Activated naive CD8-positive, alpha-beta T cell treated with anti-CD3 and anti-CD28 coated beads, Interleukin-2, amount 10 ng/mL, durations not matched to agents 7 days and 5 days (primary cell): ENCODE data around the gene MAB21L3. TPM values are rescaled to one million over a fixed set of nuclear protein-coding genes. Genes with fewer than 3 reads are reported as not detected.
A peak's percentile ranks its signal among the peaks of the same experiment; 100 is the strongest.

Experiments
- ATAC-seq: fragments of 150-1000 bp; cut with Tn5 transposase; one replicate; pipeline ENCODE4 v1.10.0; 2021; ENCODE audit warnings: low read depth, moderate library complexity
- POLR2A ChIA-PET: fragments of 350-600 bp; sonication (Branson Sonifier 250); formaldehyde crosslinking; loops from one replicate; lab custom pipeline; 2021; ENCODE audit warnings: antibody characterized with exemption; lab: Charles Lee
- DNase-seq: peaks from one replicate; pipeline ENCODE4 v3.0.0; 2021
- H3K27ac Mint-ChIP-seq: one replicate; pipeline ENCODE4 v1.8.0; 2022; ENCODE audit warnings: mild to moderate bottlenecking, mixed read lengths
- H3K27me3 Mint-ChIP-seq: one replicate; pipeline ENCODE4 v1.8.0; 2022; ENCODE audit warnings: mild to moderate bottlenecking, moderate library complexity, mixed read lengths
- H3K36me3 Mint-ChIP-seq: one replicate; pipeline ENCODE4 v1.8.0; 2021; ENCODE audit warnings: mild to moderate bottlenecking, mixed read lengths
- H3K4me1 Mint-ChIP-seq: one replicate; pipeline ENCODE4 v1.8.0; 2021; ENCODE audit warnings: mixed read lengths
- H3K4me3 Mint-ChIP-seq: one replicate; pipeline ENCODE4 v1.8.0; 2022; ENCODE audit warnings: mild to moderate bottlenecking, moderate library complexity, mixed read lengths
- H3K9me3 Mint-ChIP-seq: one replicate; pipeline ENCODE4 v1.8.0; 2021; ENCODE audit warnings: mixed read lengths
- total RNA-seq, 2 experiments: library from RNA; stranded (reverse); gene quantifications; one replicate each; pipeline ENCODE4 v1.2.3, GENCODE V29; 2021

MAB21L3 gene
- total RNA-seq, 2 experiments from 2014 or later, result not detected

DNA sequence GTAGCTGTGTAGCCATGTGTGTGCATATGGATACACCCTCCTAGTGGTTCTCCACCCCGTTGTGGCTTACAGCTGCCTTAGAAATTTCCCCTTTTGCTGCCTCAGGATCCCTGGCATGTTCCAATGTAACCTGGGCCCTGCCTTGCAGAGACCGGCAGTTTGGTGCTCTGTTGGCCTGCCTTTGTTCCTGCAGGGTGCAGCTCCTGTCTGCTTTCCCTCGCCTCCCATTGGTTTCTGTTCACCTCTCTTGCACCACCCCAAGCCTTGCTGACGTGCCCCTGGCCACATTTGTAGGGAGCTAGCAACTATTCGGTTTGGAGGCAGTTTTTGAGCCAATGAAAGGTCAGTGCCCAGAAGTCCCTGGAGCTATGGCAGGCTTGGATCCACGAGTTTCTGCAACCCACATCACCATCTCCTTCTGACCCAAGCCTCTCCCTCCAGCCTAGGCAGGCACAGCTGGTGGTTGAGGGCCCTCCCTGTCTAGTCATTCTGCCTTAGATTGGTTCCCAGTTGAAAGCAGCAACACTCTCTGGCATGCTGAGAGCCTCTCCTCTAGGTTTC, 54.9 kb downstream of the MAB21L3 start:
- POLR2A ChIA-PET, result no interaction called here
- no peak overlapping the region for H3K4me3 Mint-ChIP-seq
- H3K36me3 Mint-ChIP-seq, result no peaks in the 10 kb centered on the region
- DNase-seq, result no peak
- H3K27me3 Mint-ChIP-seq, result peaks cover 4% of the 10 kb centered on the region
- no peak overlapping the region for H3K27ac Mint-ChIP-seq
- no peaks in the 10 kb centered on the region for H3K9me3 Mint-ChIP-seq
- ATAC-seq, result no peak
- H3K4me1 Mint-ChIP-seq, result peaks cover 15% of the 10 kb centered on the region

DNA sequence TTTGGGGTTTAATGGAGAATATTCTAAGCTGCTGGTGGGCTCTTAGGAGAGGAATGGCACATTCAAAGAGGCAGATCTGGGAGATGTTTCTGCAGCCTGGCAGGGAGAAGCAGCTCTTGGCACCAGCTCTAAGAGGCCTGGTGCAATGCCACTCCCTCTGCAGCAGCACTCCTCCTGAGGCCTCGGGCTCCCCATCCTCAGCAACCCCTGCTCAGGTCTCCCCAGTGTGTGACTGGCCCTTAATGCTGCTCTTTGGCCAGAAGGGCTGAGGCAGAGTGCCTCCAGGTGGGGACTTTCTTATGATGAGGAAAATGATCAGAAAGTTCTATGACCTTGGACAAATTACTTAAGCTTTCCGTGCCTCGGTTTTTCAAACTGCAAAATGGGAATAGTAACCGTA, 55.5 kb downstream of the MAB21L3 start:
- no peak overlapping the region for H3K4me3 Mint-ChIP-seq
- POLR2A ChIA-PET, result no interaction called here

DNA sequence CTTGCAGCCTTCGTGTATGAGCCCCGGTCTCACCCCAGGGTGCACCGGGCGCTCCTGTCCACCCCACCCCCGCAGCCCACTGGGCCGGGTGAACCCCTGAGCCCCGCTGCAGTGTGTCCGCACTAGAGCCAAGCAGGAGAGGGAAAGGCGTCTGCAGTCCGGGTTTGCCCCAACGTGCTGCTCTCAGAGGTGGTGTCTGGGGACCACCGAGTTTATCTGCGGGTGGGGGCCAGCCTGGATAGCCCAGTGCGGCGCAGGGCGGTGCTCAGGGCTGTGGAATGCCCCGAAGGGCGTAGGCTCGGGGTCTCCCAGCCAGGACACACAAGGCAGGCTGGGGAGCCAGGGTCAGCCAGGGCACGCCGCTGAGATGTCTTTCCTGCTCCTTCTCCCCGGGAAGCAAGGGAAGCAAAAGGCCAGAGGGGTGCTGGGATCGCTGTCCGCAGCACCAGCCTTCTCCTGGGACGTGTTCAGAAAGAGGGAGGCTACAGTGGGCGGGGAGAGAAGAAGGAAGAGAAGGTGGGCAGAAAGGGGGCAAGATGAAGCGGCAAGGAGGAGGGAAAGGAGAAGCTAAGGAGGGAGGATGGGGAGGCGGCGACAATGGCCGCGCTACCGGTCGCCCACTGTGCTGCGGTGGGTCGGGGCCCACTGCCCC, 56.6 kb downstream of the MAB21L3 start:
- Mint-ChIP-seq H3K4me3 (peak overlapping the region; percentile 85), H3K4me1 (peaks cover 15% of the 10 kb centered on the region), H3K9me3 (no peaks in the 10 kb centered on the region), H3K27ac (peak overlapping the region; percentile 86), H3K27me3 (peaks cover 4% of the 10 kb centered on the region), H3K36me3 (no peaks in the 10 kb centered on the region)
- POLR2A ChIA-PET, result no interaction called here
- no peak for DNase-seq
- no peak for ATAC-seq

More for the DNA sequence above, 55.5 kb downstream of the MAB21L3 start:
- Mint-ChIP-seq H3K9me3 (no peaks in the 10 kb centered on the region), H3K27ac (no peak overlapping the region), H3K27me3 (peaks cover 4% of the 10 kb centered on the region), H3K36me3 (no peaks in the 10 kb centered on the region), H3K4me1 (peaks cover 15% of the 10 kb centered on the region)
- DNase-seq, result no peak
- no peak for ATAC-seq

DNA sequence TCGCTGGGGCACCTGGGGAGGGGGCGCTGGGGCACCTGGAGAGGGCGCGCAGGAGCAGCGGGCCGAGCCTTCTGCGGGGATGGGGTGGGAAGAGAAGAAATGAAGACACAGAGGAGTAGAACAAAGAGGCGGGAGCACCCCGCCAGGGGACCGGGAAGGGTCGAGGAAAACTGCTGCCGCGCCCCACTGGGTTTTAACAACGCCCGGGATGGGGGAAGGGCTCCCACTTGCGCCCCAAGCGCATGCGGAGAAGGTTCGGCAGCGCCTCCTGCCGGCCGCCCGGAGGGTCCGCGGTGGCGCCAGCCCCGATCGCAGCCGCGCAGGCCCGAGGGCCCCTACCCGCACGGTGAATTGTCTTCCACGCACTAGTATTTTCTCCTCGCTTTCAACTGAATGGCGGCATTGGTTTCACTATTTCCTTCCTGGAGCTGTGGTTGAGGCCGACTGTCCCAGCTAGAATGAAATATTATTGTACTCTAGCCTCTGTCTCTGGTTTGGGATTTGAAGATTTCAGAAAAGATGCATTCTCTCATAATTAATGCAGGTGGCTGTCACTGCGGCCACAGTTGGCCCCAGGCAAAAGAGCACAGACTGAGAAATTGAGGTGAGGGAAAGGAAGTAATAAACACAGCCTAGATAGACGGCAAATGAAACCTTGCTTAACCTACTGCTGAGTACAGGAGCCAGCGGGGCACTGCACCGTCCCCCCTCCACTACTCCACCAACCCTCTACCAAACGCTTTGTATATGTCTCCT, 57.3 kb downstream of the MAB21L3 start:
- no peaks in the 10 kb centered on the region for H3K9me3 Mint-ChIP-seq
- peak overlapping the region; percentile 86 for H3K27ac Mint-ChIP-seq
- H3K27me3 Mint-ChIP-seq, result peaks cover 4% of the 10 kb centered on the region
- ATAC-seq (peak; percentile 97), DNase-seq (peak; percentile 89)
- H3K4me1 Mint-ChIP-seq, result peaks cover 15% of the 10 kb centered on the region
- peak overlapping the region; percentile 85 for H3K4me3 Mint-ChIP-seq
- POLR2A ChIA-PET, result interaction anchor here (0.8 to 1.0 kb wide), 2 partner anchors 18 to 330 kb away, joined by 3 read pairs; no protein-coding TSS in a partner anchor
- H3K36me3 Mint-ChIP-seq, result no peaks in the 10 kb centered on the region

DNA sequence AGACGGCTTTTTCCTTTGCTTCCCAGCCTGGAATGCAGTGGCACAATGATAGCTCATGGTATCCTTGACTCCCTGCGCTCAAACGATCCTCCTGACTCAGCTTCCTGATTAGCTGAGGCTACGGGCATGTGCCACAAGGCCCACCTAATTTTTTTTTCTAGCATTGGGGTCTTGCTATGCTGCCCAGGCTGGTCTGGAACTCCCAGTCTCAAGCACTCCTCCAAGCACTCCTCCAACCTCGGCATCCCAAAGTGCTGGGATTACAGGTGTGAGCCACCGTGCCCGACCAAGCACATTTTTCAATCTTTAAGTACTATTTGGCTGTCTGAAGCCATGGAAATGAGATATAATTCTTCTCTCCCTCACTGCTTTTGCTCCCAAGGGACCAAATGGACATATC, 58.7 kb downstream of the MAB21L3 start:
- no peaks in the 10 kb centered on the region for H3K36me3 Mint-ChIP-seq
- peaks cover 14% of the 10 kb centered on the region for H3K4me1 Mint-ChIP-seq
- H3K27me3 Mint-ChIP-seq, result peaks cover 4% of the 10 kb centered on the region
- H3K4me3 Mint-ChIP-seq, result no peak overlapping the region
- DNase-seq (no peak), ATAC-seq (no peak)
- H3K9me3 Mint-ChIP-seq, result no peaks in the 10 kb centered on the region
- POLR2A ChIA-PET, result interaction anchor here (0.6 kb wide), 1 partner anchor 399 kb away, joined by 4 read pairs; no protein-coding TSS in a partner anchor
- no peak overlapping the region for H3K27ac Mint-ChIP-seq

DNA sequence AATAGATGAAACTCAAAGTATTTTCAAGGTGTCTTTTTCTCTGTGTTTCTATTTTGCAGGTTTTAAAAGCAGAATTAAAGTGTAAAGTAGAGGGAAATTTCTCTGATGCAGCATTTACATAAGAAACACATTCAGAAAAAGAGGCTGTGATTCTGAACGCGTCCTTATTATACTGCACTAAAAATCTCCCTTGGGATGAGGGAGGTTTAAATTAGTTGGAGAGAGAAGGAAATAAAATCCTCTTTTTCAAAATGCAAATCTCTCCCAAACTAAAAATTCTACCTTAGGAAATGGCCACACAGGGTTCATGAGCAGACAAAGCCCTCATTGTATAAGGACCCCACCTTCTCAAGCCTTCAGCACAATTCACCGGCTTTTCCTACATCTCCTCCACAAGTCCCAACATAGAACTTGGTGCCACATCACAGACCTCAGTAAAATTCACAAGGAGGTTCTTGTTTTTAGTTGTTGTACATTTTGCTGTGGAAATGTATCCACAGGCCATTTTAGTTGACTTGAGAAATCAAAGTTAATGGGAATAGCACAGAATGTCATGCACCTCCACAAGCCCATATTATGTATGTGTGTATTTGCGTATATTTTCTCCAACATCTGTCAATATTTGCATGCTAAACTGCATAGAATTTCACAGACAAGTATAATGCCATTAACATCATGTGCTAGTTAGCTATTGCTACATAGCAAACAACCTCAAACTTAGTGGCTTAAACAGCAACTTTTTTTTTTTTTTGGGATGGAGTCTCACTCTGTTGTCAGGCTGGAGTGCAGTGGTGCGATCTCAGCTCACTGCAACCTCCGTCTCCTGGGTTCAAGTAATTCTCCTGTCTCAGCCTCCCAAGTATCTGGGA, 59.8 kb downstream of the MAB21L3 start:
- H3K27ac Mint-ChIP-seq, result no peak overlapping the region

DNA sequence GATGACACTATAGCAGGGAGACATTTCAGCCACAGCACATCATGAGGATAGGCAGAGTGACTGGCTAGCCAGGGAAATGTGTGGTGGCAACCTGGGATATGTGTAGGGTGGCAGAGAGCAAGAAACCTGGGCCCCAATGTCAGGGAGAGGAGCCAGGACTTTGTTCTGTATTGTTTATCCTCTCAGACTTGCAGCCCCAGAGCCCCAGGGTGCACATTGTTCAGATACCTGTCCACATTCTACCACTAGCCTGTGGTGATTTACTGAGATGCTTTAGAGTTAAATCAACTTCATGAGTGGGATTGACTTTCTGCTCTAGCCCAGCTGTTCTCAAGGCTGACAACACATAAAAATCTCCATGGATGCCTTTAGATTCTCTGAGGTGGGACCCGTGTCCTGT, 61.5 kb downstream of the MAB21L3 start:
- Mint-ChIP-seq H3K27ac (no peak overlapping the region), H3K36me3 (no peaks in the 10 kb centered on the region), H3K27me3 (peaks cover 4% of the 10 kb centered on the region), H3K9me3 (no peaks in the 10 kb centered on the region), H3K4me1 (peaks cover 8% of the 10 kb centered on the region), H3K4me3 (no peak overlapping the region)
- DNase-seq (no peak), ATAC-seq (no peak)
- POLR2A ChIA-PET, result no interaction called here

More for the DNA sequence above, 59.8 kb downstream of the MAB21L3 start:
- H3K36me3 Mint-ChIP-seq, result no peaks in the 10 kb centered on the region
- peaks cover 14% of the 10 kb centered on the region for H3K4me1 Mint-ChIP-seq
- no peak for DNase-seq
- no peak overlapping the region for H3K4me3 Mint-ChIP-seq
- no peak for ATAC-seq
- POLR2A ChIA-PET, result no interaction called here
- no peaks in the 10 kb centered on the region for H3K9me3 Mint-ChIP-seq
- peaks cover 4% of the 10 kb centered on the region for H3K27me3 Mint-ChIP-seq

DNA sequence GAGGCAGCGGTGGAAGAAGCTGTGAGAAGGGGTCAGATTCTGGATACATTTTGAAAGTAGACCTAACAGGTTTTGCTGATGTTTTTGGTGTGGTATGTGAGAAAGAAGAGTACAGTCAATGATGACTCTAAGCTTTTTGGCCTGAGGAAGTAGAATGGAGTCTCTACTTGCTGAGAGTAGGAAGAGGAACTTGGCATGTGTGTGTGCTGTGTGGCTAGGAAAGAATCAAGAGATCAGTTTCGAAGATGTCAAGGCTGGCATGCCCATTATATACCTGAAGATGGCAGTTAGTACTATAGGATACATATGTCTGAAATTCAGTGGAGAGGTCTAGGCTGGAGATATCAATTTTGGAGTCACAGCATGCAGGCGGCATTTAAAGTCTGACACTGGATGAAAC, 64.4 kb downstream of the MAB21L3 start:
- Mint-ChIP-seq H3K27ac (no peak overlapping the region), H3K36me3 (no peaks in the 10 kb centered on the region), H3K4me3 (no peak overlapping the region), H3K4me1 (no peaks in the 10 kb centered on the region), H3K9me3 (no peaks in the 10 kb centered on the region), H3K27me3 (peaks cover under 1% of the 10 kb centered on the region)
- no peak for ATAC-seq
- DNase-seq, result no peak
- POLR2A ChIA-PET, result no interaction called here

DNA sequence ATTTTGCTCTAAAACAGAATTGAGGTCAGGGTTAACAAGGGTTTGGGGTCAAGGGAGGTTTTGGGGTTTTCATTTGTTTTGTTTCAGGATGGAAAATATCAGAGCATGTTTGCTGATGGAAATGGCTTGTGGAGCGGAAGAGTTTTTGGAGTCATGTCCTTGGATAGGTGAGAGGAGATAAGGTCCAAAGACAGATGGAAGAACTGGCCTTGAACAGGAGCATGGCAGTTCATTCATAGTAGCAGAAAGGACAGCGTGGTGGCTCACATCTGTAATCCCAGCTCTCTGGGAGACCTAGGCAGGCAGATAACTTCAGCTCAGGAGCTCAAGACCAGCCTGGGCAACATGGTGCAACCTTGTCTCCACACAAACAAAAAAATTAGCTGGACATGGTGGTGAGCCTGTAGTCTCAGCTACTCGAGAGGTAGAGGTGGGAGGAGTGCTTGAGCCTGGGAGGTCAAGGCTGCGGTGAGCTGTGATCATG, 65.1 kb downstream of the MAB21L3 start:
- Mint-ChIP-seq H3K36me3 (no peaks in the 10 kb centered on the region), H3K4me1 (no peaks in the 10 kb centered on the region), H3K27ac (no peak overlapping the region), H3K27me3 (peaks cover 2% of the 10 kb centered on the region), H3K4me3 (no peak overlapping the region), H3K9me3 (no peaks in the 10 kb centered on the region)
- no peak for ATAC-seq
- POLR2A ChIA-PET, result no interaction called here
- no peak for DNase-seq

DNA sequence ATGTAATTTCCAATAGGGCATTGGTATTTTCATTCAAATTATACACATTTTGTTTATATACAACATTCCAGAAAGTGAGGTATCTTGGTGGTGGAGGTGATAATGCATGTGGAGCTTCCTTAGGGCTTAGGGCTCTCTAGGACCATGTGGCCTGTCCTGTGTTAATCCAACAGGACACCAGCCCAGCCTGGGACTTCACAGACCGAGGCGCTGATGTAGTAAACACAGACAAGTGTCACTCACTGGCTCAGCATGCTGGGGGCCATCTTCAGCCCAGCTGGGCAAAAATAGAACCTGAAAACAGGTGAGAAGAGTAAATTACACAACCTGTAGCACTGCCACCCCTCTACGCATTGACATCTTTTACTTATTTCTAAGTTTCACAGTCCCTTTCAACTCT, 66.7 kb downstream of the MAB21L3 start:
- no peak for ATAC-seq
- Mint-ChIP-seq H3K4me1 (no peaks in the 10 kb centered on the region), H3K36me3 (no peaks in the 10 kb centered on the region), H3K27me3 (peaks cover 2% of the 10 kb centered on the region), H3K4me3 (no peak overlapping the region), H3K9me3 (no peaks in the 10 kb centered on the region), H3K27ac (no peak overlapping the region)
- POLR2A ChIA-PET, result no interaction called here
- no peak for DNase-seq

DNA sequence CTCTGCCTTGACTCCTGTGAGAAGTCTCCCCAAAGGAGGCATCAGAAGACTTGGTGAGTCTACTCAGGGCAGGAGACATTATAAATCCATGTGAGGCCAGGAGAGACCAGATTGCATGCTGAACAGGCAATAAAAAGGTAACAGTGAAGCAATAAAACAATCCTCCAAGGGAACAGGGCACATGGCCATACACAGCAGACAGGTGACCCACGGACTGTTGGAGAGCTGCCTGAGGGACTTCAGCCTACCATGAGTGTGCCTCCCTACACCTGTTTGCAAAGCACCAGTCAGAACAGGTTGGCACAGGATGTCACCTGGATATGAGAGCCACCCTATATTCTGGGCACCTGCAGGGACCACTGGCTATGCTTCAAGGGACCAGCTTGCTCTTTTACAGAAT, 67.6 kb downstream of the MAB21L3 start:
- H3K27me3 Mint-ChIP-seq, result peaks cover 4% of the 10 kb centered on the region
- H3K4me1 Mint-ChIP-seq, result no peaks in the 10 kb centered on the region
- DNase-seq, result no peak
- no peak overlapping the region for H3K4me3 Mint-ChIP-seq
- no peak for ATAC-seq
- no peaks in the 10 kb centered on the region for H3K36me3 Mint-ChIP-seq
- POLR2A ChIA-PET, result no interaction called here
- H3K9me3 Mint-ChIP-seq, result no peaks in the 10 kb centered on the region
- H3K27ac Mint-ChIP-seq, result no peak overlapping the region

DNA sequence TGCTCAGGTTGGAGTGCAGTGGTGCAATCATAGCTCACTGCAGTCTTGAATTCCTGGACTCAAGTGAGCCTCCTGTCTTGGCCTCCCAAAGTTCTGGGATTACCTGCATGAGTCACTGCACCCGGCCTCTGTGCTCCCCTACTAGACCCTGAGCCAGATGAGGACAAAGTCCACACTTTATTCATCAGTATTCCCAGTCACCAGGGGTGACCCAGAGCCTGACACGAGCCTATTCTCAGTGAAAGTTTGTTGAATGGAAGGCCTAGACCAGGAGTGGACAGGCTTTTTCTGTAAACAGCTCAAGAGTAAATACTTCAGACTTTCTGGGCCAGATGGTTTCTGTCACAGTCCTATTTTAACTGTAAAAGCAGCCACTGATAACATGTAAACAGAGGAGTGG, 68.2 kb downstream of the MAB21L3 start:
- H3K36me3 Mint-ChIP-seq, result no peaks in the 10 kb centered on the region

DNA sequence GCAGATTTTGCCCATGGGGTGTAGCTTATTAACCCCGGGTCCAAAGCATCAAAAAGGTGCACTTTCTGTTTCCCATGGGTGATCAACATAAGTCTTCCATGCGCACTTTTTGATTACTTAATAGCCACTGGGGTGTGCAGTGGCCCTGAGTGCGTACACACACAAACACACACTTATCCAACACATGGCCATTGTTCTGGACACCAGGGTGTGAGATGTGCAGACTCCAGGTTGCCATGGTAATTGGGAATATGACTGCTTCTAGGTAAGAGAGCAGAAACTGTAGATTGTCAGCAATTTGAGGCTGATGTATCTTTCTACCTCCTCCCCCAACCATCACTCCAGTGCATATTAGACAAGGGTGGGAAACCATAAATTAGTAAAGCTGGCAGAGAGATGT, 68.8 kb downstream of the MAB21L3 start:
- H3K27ac Mint-ChIP-seq, result no peak overlapping the region
- ATAC-seq (no peak), DNase-seq (no peak)
- H3K36me3 Mint-ChIP-seq, result no peaks in the 10 kb centered on the region
- no peaks in the 10 kb centered on the region for H3K9me3 Mint-ChIP-seq
- POLR2A ChIA-PET, result no interaction called here
- no peak overlapping the region for H3K4me3 Mint-ChIP-seq
- peaks cover 5% of the 10 kb centered on the region for H3K27me3 Mint-ChIP-seq
- no peaks in the 10 kb centered on the region for H3K4me1 Mint-ChIP-seq

More for the DNA sequence above, 68.2 kb downstream of the MAB21L3 start:
- POLR2A ChIA-PET, result no interaction called here
- H3K4me1 Mint-ChIP-seq, result no peaks in the 10 kb centered on the region
- H3K4me3 Mint-ChIP-seq, result no peak overlapping the region
- no peak overlapping the region for H3K27ac Mint-ChIP-seq
- H3K27me3 Mint-ChIP-seq, result peaks cover 5% of the 10 kb centered on the region
- H3K9me3 Mint-ChIP-seq, result no peaks in the 10 kb centered on the region
- ATAC-seq (no peak), DNase-seq (no peak)
